Neural progenitor cell (in vitro differentiated cells): ENCODE data around the gene GDAP2. TPM values are rescaled to one million over a fixed set of nuclear protein-coding genes. Genes with fewer than 3 reads are reported as not detected.

Source experiments
- DNase-seq: peaks from one replicate; pipeline ENCODE4 v3.0.0-alpha.2; 2016; ENCODE audit warnings: low spot score
- H2AFZ ChIP-seq: fragments of 200-600 bp; sonication (generic); replicated peaks from 2 replicates; pipeline ENCODE4 v1.6.1; 2016; ENCODE audit warnings: antibody characterized with exemption
- H3F3A ChIP-seq: fragments of 200-600 bp; sonication (generic); 2 replicates; pipeline ENCODE4 v1.6.1; 2016; ENCODE audit warnings: antibody characterized with exemption, low read depth
- H3K27ac ChIP-seq: fragments of 200-600 bp; sonication (generic); 2 replicates; pipeline ENCODE4 v1.5.1; 2016; ENCODE audit warnings: mild to moderate bottlenecking
- H3K27me3 ChIP-seq: fragments of 200-600 bp; sonication (generic); 2 replicates; pipeline ENCODE4 v1.6.1; 2016; ENCODE audit warnings: mild to moderate bottlenecking, moderate library complexity
- H3K36me3 ChIP-seq: fragments of 200-600 bp; sonication (generic); 2 replicates; pipeline ENCODE4 v1.5.1; 2016
- H3K4me1 ChIP-seq: fragments of 200-600 bp; sonication (generic); 2 replicates; pipeline ENCODE4 v1.6.1; 2016; ENCODE audit warnings: mixed run types
- H3K4me2 ChIP-seq: fragments of 200-600 bp; sonication (generic); 2 replicates; pipeline ENCODE4 v1.6.1; 2016
- H3K4me3 ChIP-seq: fragments of 200-600 bp; sonication (generic); 2 replicates; pipeline ENCODE4 v1.5.1; 2016
- H3K79me2 ChIP-seq: fragments of 200-600 bp; sonication (generic); 2 replicates; pipeline ENCODE4 v1.6.1; 2016; ENCODE audit warnings: low read depth
- H3K9ac ChIP-seq: fragments of 200-600 bp; sonication (generic); 2 replicates; pipeline ENCODE4 v1.6.1; 2016
- H3K9me3 ChIP-seq: fragments of 200-600 bp; sonication (generic); 2 replicates; pipeline ENCODE4 v1.5.1; 2016; ENCODE audit warnings: low read depth
- H4K20me1 ChIP-seq: fragments of 200-600 bp; sonication (generic); 2 replicates; pipeline ENCODE4 v1.6.1; 2016; ENCODE audit warnings: low read depth
- H3K27ac Mint-ChIP-seq: 3 replicates; pipeline ENCODE4 v1.8.0; 2021; ENCODE audit warnings: mixed read lengths
- H3K27me3 Mint-ChIP-seq: 2 replicates; pipeline ENCODE4 v1.8.0; 2022; ENCODE audit warnings: low read depth, mild to moderate bottlenecking, inconsistent platforms, moderate library complexity, mixed read lengths; ENCODE audit not compliant: insufficient read depth
- H3K36me3 Mint-ChIP-seq: 3 replicates; pipeline ENCODE4 v1.8.0; 2021; ENCODE audit warnings: mixed read lengths
- H3K4me1 Mint-ChIP-seq: 3 replicates; pipeline ENCODE4 v1.8.0; 2021; ENCODE audit warnings: mixed read lengths
- H3K4me3 Mint-ChIP-seq: 3 replicates; pipeline ENCODE4 v1.8.0; 2021; ENCODE audit warnings: mild to moderate bottlenecking, moderate library complexity, mixed read lengths
- H3K9me3 Mint-ChIP-seq: 3 replicates; pipeline ENCODE4 v1.8.0; 2020; ENCODE audit warnings: mixed read lengths
- EZH2 ChIP-seq: fragments of 200-600 bp; sonication (generic); IDR thresholded peaks from 2 replicates; pipeline ENCODE4 v1.6.1; 2017; ENCODE audit warnings: antibody characterized with exemption, mild to moderate bottlenecking, moderate library complexity
- EZH2phosphoT487 ChIP-seq: fragments of 200-600 bp; sonication (generic); IDR thresholded peaks from 2 replicates; pipeline ENCODE4 v1.6.1; 2017; ENCODE audit warnings: antibody characterized with exemption
- total RNA-seq: library from RNA; depleted of rRNA; stranded (reverse); fragments of >200 nt; gene quantifications from 2 replicates; pipeline ENCODE4 v1.2.3, GENCODE V29; 2015; ENCODE audit warnings: low replicate concordance
- TF ChIP-seq, protein P1 (sequence below): fragments of 200-600 bp; sonication (generic); IDR thresholded peaks from 2 replicates; pipeline ENCODE4 v1.5.1; 2017; ENCODE audit warnings: antibody characterized with exemption, mild to moderate bottlenecking

Gene GDAP2
- total RNA-seq, 1 donor from 2014 or later, result 32.0 TPM

DNA sequence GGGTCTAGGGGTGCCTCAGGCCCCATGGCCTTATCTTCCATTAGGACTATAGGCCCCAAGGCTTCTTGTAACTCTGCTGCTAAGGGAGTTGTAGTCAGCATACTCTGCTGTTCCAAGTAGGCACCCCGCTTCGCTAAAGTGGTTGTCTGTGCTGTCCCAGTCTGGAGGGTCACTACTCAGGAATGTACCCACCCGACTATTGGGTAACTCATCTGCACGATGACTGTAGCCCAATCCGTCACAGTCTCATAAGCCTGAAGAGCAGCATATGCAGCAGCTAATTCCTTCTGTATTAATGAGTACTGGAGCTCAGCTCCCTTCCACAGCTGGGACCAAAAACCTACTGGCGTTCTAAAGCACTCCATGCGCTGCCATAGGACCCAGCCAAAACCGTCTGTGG is 111.0 kb downstream of the GDAP2 start:
- DNase-seq, result no peak
- peaks cover 6% of the 10 kb centered on the region for H3K27me3 Mint-ChIP-seq
- TF ChIP-seq EZH2phosphoT487 (no peak), EZH2 (no peak)
- TF ChIP-seq, protein P1, sequence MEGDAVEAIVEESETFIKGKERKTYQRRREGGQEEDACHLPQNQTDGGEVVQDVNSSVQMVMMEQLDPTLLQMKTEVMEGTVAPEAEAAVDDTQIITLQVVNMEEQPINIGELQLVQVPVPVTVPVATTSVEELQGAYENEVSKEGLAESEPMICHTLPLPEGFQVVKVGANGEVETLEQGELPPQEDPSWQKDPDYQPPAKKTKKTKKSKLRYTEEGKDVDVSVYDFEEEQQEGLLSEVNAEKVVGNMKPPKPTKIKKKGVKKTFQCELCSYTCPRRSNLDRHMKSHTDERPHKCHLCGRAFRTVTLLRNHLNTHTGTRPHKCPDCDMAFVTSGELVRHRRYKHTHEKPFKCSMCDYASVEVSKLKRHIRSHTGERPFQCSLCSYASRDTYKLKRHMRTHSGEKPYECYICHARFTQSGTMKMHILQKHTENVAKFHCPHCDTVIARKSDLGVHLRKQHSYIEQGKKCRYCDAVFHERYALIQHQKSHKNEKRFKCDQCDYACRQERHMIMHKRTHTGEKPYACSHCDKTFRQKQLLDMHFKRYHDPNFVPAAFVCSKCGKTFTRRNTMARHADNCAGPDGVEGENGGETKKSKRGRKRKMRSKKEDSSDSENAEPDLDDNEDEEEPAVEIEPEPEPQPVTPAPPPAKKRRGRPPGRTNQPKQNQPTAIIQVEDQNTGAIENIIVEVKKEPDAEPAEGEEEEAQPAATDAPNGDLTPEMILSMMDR, result no peak

DNA sequence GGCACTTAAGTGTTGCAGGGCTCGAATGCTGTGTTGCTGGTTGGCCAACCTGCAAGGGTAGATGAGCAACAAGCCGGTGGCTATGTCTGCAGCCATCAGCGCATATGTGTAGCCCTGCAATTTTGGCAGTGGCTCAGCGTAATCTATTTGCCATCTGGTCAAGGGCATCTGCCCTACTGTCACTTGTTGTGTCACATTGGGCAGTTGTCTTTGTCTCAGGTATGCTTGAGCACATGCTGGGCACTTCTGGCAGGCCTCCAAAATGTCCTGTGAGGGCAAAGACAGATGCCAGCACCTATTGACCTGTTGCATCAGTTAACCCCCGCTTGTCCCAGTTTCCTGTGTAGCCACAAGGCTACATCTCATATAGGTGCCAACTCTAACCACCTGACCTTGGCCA is 111.8 kb downstream of the GDAP2 start:
- H3K9ac ChIP-seq, result no peak overlapping the region
- Mint-ChIP-seq H3K9me3 (peaks cover 2% of the 10 kb centered on the region), H3K27ac (no peak overlapping the region), H3K36me3 (no peaks in the 10 kb centered on the region), H3K4me3 (no peak overlapping the region), H3K4me1 (peaks cover 4% of the 10 kb centered on the region), H3K27me3 (peaks cover 6% of the 10 kb centered on the region)
- H3K79me2 ChIP-seq, result no peaks in the 10 kb centered on the region
- TF ChIP-seq, protein P1, result no peak
- no peak overlapping the region for H3K4me2 ChIP-seq
- no peak for DNase-seq
- H3K27ac ChIP-seq, result no peak overlapping the region
- no peaks in the 10 kb centered on the region for H3K4me1 ChIP-seq
- no peaks in the 10 kb centered on the region for H3K9me3 ChIP-seq
- no peaks in the 10 kb centered on the region for H3F3A ChIP-seq
- no peaks in the 10 kb centered on the region for H4K20me1 ChIP-seq
- H3K4me3 ChIP-seq, result no peak overlapping the region
- no peaks in the 10 kb centered on the region for H3K27me3 ChIP-seq
- no peak overlapping the region for H2AFZ ChIP-seq
- H3K36me3 ChIP-seq, result no peaks in the 10 kb centered on the region

More for the DNA sequence above, 111.0 kb downstream of the GDAP2 start:
- no peaks in the 10 kb centered on the region for H3K9me3 ChIP-seq
- no peaks in the 10 kb centered on the region for H3F3A ChIP-seq
- no peak overlapping the region for H3K9ac ChIP-seq
- no peak overlapping the region for H3K27ac ChIP-seq
- no peak overlapping the region for H2AFZ ChIP-seq
- Mint-ChIP-seq H3K27ac (no peak overlapping the region), H3K4me3 (no peak overlapping the region), H3K9me3 (peaks cover 2% of the 10 kb centered on the region), H3K36me3 (no peaks in the 10 kb centered on the region), H3K4me1 (peaks cover 4% of the 10 kb centered on the region)
- H3K36me3 ChIP-seq, result no peaks in the 10 kb centered on the region
- no peak overlapping the region for H3K4me2 ChIP-seq
- H4K20me1 ChIP-seq, result no peaks in the 10 kb centered on the region
- H3K4me1 ChIP-seq, result no peaks in the 10 kb centered on the region
- no peaks in the 10 kb centered on the region for H3K79me2 ChIP-seq
- H3K27me3 ChIP-seq, result no peaks in the 10 kb centered on the region
- no peak overlapping the region for H3K4me3 ChIP-seq

DNA sequence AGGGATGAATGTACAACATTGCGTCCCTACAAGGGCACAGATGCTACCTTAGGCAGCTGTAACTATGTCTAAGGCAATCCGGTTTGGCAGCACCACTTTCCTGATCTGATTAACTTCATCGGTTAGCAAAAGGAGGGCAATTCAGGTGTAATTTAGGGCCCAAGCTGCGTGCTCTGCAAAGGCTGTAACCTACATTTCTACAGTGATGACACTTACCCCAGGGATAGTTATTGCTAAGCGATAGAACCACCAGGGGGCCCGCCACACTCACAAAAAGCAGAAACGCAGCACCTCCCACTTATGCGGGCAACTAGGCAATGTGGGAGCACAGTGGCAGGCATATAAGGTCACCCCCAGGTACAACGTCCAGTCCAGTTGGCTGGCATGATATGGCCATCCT is 113.5 kb downstream of the GDAP2 start:
- H3K36me3 ChIP-seq, result no peaks in the 10 kb centered on the region
- H3K4me1 ChIP-seq, result no peaks in the 10 kb centered on the region
- DNase-seq, result no peak
- Mint-ChIP-seq H3K4me1 (peaks cover 4% of the 10 kb centered on the region), H3K4me3 (no peak overlapping the region), H3K36me3 (no peaks in the 10 kb centered on the region), H3K27ac (no peak overlapping the region), H3K9me3 (no peaks in the 10 kb centered on the region), H3K27me3 (peaks cover 6% of the 10 kb centered on the region)
- H3K4me2 ChIP-seq, result no peak overlapping the region
- H3K4me3 ChIP-seq, result no peak overlapping the region
- no peaks in the 10 kb centered on the region for H3K9me3 ChIP-seq
- H2AFZ ChIP-seq, result no peak overlapping the region
- H3K79me2 ChIP-seq, result no peaks in the 10 kb centered on the region
- no peak overlapping the region for H3K9ac ChIP-seq
- no peaks in the 10 kb centered on the region for H4K20me1 ChIP-seq
- H3K27me3 ChIP-seq, result no peaks in the 10 kb centered on the region
- TF ChIP-seq EZH2phosphoT487 (no peak), EZH2 (no peak)
- TF ChIP-seq, protein P1, result no peak
- no peaks in the 10 kb centered on the region for H3F3A ChIP-seq
- H3K27ac ChIP-seq, result no peak overlapping the region
